Sciatic nerve (tissue), 2 donors: ENCODE data around the gene ZNF776. TPM values are rescaled to one million over a fixed set of nuclear protein-coding genes. Genes with fewer than 3 reads are reported as not detected.
"Not testable (repeated sequence)": the region's sequence is repeated elsewhere in the genome, so short reads cannot be mapped to it uniquely, and the experiment has no call there.

ENCODE experiments used
- ATAC-seq: fragments of 200-7000 bp; cut with Tn5 transposase; one replicate; pipeline ENCODE4 v1.9.1; 2020; ENCODE audit warnings: mild to moderate bottlenecking, moderate library complexity
- DNase-seq: peaks from one replicate; pipeline ENCODE4 v3.0.0-alpha.2; 2020; ENCODE audit warnings: low spot score
- intact Hi-C: fragments of 100-400 bp; cut with DNase I; formaldehyde crosslinking; loops from one replicate; pipeline ENCODE4 v1.14.2; 2022
- total RNA-seq: library from RNA; stranded (reverse); fragmentation: NEBNext Ultra II Directional; extraction: Animal tissue kit (Norgen Biotek cat#: 25700); gene quantifications from one replicate; pipeline ENCODE4 v1.2.1, GENCODE V29; 2021
- donor health status: DM: no; HTN: no; CAD: no.
- donor health status: DM: no; HTN: no; CAD: no.

ZNF776 gene
- 18.1 TPM for total RNA-seq

DNA sequence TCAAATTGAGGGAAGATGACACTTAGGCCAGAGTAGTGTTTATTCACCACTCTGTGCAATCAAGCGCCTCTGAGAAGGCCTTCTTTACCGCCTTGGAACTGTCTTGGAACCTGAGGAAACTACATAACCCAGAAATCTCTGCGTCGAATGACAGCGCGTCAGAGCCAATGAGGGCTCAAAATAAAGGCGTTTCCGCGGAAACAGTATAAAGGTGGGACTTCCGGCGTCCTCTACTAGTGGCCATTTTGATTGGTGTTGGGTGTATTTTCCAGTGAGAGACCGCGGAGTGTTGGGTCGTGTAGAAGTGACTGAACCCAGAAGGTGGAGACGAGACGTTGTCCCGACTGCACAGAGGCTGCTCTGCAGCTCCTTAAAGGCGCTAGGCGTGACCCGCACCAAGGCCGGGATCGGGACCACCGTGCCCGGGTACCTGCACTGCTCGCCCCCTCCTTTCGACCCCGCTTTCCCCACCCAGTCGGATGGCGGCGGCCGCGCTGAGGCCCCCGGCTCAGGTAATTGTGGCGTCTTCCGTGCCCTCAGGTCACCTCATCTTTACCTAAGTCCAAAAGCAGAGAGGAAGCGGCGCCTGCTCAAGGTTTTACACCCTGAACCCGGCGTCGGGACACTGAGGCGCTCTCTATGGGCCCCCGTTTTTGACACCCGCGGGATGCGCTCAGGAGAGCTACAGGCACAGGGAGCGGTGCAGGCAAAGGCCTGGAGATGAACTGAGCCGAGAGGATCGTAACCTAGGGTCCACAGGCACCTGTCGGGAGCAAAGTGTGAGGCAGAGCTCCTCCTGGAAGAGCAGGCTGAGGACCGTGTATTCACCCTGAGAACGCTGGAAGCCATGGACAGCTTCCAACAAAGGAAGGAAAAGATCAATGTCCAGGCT is at the start of gene ZNF776:
Gene ZNF776, plus strand, starts transcription at position 236 of the 892 bp plus-strand sequence. Its CDS starts 244 bp downstream, at position 480.
- intact Hi-C loops = no loop called here
- peak; percentile 100 for ATAC-seq

DNA sequence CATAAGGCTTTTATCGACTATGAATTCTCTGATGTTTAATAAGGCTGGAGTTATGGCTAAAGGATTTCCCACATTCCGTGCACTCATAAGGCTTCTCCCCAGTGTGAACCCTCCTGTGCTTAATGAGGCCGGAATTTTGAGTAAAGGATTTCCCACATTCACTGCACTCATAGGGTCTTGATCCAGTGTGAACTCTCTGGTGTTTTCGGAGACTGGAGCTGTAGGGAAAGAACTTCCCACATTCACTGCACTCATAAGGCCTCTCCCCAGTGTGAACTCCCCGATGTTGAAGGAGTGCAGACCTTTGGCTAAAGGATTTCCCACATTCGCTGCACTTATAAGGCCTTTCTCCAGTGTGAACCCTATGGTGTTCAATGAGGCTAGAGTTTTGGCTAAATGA is 45.0 kb upstream of the ZNF776 start:
- ATAC-seq (no peak), DNase-seq (no peak)
- intact Hi-C loops = no loop called here

More for the DNA sequence above, at the start of gene ZNF776:
- DNase-seq = peak; percentile 86

DNA sequence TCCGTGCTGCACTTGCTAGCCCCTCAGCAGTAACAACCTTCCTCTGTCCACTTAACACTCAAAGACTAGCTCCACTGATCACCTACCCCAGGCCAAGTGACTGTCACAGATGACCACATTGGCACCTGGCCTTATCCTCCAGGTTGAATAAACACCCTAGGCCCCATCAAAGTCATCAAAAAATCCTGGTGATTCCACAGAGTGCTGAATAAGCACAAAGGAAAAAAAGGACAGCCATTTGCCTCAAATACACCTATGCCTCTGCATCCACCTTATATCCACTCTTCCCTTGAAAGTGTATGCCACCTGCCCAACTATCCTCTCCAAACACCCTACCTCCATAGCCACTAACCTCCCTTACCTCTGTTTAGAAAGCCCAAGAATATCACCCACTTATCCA is 40.3 kb upstream of the ZNF776 start:
- intact Hi-C loops = no loop called here
- DNase-seq (no peak), ATAC-seq (no peak)

DNA sequence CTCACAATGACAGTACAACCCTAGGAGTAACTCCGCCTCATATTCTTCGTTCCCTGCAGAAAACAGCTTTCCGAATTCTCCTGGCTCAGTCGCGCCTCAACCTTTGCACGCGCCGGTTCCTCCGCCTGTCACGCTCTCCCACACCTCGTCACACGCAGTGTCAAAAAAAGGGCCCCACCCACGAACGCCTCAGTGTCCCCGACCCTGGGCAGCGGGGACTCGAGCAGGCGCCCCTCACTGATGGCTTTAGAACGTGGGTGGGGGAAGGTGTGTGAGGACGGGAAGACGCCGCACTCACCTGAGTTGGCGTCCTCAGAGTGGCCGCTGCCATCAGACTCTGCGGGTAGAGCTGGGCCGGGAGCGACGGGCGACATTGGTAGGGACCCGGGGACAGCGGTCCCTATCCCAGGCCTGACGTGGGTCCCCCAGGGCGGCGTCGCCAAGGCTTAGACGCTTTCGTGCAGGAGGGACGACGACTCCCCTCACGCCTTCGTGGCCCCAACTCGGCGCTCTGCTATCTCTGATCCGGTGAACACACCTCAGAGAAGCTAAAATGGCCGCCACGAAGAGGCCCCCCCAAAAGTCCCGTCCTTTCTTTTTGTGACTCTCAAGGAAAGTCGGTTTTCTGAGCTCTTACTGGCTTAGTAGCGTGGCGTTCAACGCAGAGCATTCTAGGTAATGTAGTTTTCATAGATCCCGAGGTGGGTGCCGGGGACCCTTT is 37.8 kb upstream of the ZNF776 start, which contains the start of gene ZNF154:
Gene ZNF154, minus strand, starts transcription at position 564 of the 721 bp plus-strand sequence. Its CDS starts 233 bp downstream, at position 331.
- peak; percentile 22 for ATAC-seq
- no peak for DNase-seq
- intact Hi-C loops = no loop called here

DNA sequence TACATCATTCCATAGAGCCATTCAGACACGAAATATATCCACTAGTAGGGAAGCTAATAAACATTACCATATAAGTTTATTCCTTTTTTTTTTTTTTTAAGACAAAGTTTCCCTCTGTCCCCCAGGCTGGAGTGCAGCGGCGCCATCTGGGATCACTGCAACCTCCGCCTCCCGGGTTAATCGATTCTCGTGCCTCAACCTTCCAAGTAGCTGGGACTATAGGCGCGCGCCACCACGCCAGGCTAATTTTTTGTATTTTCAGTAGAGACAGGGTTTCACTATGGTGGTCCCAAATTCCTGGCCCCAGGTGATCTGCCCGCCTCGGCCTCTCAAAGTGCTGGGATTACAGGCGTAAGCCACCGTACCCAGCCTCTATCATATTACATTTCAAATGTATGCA is 37.0 kb upstream of the ZNF776 start:
- intact Hi-C loops = loop anchor here (10.0 kb wide), 1 partner anchor 1515 kb away; the partner anchor contains the start of gene ZSCAN5B
- ATAC-seq (no peak), DNase-seq (no peak)

DNA sequence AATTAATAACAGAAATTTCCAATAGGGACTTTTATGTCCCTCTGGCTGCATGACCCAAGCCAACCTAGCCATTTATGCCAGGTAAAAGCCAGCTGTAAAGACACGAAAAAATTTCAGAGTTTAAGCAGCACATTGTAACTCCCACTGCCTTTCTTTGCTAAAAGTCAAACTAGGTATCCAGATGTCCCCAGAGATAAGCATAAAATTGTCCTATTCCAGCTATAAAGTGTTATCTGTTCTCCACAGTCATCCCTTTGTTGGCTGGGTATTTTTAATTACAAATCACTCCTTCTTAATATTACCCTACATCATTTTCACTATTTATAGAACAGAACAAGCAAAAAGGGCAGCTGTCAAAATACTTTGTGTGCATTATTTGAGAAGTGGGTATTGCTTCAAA is 34.4 kb upstream of the ZNF776 start:
- DNase-seq (no peak), ATAC-seq (no peak)
- intact Hi-C loops = loop anchor here (10.0 kb wide), 1 partner anchor 1517 kb away; the partner anchor contains the start of gene ZSCAN5B

DNA sequence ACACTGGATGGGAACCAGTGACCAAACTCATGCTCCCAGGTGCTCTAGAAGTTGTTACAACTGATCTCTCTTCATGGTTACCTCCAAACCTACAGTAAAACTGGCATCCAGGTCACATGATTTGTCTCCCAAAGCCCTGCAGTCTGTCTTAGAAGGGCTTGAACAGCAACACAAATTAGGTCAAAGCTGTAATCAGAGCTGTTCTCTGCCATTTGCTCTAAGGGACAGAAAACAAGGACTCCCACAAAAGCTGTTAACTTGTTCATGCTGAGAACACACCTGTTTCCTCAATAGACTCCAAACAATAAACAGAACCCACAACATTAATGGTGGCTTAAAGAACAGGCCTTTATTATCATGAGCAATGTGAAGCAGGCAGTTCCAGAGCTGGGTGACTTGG is 27.2 kb upstream of the ZNF776 start:
- intact Hi-C loops = loop anchor here (5.0 to 10.0 kb wide), 2 partner anchors 1525 to 1932 kb away; partner anchors contain the start of gene ZSCAN5B
- DNase-seq (no peak), ATAC-seq (no peak)

DNA sequence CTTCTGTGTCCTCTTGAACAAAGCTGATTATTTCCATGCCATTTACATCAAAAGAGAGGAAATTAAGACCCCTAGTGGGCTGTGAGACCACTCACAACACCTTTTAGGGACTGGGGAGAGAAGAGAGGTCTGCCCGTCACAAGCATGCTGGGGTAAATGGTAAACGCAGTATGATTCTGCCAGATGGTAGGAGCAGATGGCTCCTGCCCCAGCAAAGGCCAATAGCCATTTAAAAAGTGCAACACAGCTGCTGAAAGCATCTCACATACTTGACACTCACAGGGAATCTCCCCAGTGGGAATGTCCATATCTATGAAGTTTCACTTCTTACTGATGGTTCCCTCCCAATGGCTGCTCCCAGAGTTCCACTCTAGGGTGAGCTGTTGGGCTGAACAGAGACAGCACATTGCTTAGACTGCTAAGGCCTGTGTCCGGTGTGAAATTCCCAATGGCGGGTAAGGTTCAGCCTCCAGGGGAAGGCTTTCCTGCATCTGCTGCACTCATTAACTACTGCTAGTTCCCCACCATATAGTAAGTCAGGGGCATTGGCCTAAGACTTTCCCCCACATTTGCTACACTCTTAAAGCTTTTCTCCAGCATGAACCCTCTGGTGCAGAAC is 26.6 kb upstream of the ZNF776 start:
- ATAC-seq (no peak), DNase-seq (no peak)
- intact Hi-C loops = loop anchor here (5.0 to 10.0 kb wide), 2 partner anchors 1525 to 1933 kb away; partner anchors contain the start of gene ZSCAN5B

DNA sequence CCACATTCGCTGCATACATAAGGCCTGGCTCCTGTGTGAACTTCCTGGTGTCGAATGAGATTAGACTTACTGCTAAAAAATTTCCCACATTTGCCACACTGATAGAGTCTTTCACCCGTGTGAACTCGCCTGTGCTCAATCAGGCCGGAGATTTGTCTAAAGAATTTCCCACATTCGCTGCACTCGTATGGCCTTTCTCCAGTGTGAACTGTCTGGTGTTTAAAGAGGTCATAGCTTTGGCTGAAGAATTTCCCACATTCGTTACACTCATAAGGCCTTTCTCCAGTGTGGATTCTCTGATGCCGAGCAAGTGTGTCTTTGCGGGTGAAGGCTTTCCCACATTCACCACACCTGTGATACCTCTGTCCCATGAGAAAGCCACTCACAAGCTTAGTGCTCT is 25.7 kb upstream of the ZNF776 start:
- ATAC-seq = no peak
- no peak for DNase-seq
- intact Hi-C loops = no loop called here

DNA sequence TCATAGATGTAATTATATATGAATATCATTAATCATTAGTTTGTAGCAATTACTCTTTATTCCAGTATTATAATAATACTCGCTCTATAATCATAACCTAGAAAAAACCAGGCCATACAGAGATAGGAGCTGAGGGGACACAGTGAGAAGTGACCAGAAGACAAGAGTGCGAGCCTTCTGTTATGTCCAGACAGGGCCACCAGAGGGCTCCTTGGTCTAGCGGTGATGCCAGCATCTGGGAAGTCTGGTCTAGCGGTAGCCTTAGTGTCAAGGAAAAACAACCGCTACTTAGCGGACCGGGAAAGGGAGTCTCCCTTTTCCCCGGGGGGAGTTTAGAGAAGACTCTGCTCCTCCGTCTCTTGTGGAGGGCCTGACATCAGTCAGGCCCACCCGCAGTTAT is 8.3 kb upstream of the ZNF776 start:
- intact Hi-C loops, DNase-seq, ATAC-seq: not testable (repeated sequence)

DNA sequence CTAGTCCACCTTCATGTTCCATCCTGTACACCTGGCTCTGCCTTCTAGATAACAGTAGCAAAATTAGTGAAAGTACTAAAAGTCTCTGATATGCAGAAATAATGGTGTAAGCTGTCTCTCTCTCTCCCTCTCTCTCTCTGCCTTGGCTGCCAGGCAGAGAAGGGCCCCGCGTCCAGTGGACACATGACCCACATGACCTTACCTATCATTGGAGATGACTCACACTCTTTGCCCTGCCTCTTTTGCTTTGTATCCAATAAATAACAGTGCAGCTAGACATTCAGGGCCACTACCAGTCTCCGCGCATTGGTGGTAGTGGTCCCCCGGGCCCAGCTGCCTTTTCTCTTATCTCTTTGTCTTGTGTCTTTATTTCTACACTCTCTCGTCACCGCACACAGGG is 7.8 kb upstream of the ZNF776 start:
- intact Hi-C loops, DNase-seq, ATAC-seq: not testable (repeated sequence)

DNA sequence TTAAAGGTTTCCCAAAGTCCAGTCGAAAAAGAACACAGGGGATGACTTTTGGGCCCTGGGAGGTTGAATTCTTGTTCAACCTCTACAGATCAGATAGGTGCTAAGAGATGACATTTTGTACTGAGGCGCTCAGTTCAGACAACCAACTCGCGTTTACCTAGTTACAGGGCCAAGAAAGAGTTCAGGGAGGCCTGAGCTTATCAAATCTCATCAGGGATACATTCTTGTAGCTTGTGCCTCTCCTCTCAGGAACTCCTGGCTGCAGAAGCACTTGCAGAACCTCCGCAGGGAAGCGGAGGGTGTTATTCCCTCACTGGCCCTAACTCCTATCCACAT is 825 bp downstream of the ZNF776 start:
- intact Hi-C loops = no loop called here
- ATAC-seq (no peak), DNase-seq (no peak)

DNA sequence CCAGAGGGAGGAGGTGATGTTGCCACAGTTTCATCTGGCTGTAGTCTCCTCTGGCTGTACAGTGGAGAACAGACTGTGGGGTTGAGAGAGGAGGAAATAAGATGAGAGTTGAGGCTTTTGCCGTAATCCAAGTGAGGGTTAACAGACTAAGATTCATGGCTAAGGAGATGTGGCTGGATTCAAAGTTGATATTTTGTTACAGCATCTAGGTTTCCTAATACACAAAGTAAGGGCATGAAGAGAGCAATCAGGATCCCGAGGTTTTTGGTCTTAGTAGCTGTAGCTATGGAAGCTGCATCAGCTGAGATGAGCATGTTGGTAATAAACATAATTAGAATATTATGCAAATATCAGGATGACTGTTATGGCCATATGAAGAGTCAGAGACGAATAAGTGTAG is 1.4 kb downstream of the ZNF776 start:
- DNase-seq (no peak), ATAC-seq (no peak)
- intact Hi-C loops = no loop called here

DNA sequence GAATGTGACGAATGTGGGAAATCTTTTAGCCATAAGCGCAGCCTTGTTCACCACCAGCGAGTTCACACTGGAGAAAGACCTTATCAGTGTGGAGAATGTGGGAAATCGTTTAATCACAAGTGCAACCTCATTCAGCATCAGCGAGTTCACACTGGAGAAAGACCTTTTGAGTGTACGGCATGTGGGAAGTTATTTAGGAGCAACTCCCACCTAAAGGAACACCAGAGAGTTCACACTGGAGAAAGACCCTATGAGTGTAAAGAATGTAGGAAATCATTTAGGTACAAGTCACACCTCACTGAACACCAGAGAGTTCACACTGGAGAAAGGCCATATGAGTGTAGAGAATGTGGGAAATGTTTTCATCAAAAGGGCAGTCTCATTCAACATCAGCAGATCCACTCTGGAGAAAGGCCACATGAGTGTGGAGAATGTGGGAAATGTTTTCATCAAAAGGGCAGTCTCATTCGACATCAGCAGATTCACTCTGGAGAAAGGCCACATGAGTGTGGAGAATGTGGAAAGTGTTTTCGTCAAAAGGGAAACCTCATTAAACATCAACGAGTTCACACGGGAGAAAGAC is 7.6 kb downstream of the ZNF776 start:
- ATAC-seq = no peak
- intact Hi-C loops = no loop called here
- no peak for DNase-seq

DNA sequence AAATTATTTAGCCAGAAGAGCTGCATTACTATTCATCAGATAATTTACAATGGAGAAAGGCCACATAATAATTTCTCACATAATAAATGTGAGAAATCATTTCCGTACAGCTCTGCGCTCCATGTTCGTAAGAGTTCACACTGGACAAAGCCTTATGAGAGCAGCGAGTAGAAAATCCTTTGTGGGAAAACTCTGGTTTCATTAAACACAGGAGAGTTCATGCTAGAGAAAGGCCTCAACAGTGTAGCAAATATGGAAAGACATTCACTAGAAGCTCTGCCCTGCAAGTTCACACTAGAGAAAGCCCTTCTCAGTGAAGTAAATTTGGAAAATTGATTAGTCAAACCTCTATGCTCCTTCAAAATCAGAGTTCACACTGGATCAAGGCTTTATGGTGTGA is 8.4 kb downstream of the ZNF776 start:
- DNase-seq (no peak), ATAC-seq (no peak)
- intact Hi-C loops = no loop called here

DNA sequence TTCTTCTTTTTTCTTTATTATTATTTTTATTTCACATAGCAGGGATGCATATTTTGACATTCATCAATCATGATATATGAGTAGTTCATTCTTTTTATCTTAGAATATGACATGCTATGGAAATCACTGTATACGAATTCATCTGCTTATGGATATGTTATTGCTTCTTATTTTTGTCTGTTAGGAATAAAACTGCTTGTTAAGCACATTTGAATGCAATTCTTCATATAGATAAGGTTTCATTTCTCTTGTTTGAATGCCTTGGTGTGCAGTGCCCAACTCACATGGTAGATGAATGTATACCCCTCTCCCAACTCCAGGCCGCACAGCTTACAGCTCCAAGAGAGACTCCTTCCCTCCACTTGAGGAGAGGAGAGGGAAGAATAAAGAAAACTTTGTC is 11.3 kb downstream of the ZNF776 start:
- intact Hi-C loops = no loop called here
- ATAC-seq = no peak
- DNase-seq = no peak

DNA sequence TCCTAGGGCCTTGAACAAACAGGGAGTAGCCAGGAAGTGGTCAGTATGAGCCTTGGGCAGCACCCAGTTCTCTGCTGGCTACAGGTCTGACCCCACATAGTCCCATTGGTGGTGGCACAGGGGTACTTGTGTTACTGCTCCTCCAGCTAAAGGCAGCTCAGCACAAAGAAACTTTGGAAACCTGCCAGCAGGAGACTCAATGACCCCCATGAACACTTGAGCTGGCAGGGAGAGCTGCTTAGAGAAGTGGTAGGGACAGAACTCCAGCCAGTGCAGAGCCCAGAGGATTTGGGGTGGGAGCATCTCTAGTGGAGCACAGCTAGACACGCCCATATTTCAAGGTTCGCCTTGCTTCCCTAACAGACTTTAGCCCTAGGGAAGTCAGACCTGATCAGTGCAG is 12.5 kb downstream of the ZNF776 start:
- DNase-seq (no peak), ATAC-seq (no peak)
- intact Hi-C loops = no loop called here

DNA sequence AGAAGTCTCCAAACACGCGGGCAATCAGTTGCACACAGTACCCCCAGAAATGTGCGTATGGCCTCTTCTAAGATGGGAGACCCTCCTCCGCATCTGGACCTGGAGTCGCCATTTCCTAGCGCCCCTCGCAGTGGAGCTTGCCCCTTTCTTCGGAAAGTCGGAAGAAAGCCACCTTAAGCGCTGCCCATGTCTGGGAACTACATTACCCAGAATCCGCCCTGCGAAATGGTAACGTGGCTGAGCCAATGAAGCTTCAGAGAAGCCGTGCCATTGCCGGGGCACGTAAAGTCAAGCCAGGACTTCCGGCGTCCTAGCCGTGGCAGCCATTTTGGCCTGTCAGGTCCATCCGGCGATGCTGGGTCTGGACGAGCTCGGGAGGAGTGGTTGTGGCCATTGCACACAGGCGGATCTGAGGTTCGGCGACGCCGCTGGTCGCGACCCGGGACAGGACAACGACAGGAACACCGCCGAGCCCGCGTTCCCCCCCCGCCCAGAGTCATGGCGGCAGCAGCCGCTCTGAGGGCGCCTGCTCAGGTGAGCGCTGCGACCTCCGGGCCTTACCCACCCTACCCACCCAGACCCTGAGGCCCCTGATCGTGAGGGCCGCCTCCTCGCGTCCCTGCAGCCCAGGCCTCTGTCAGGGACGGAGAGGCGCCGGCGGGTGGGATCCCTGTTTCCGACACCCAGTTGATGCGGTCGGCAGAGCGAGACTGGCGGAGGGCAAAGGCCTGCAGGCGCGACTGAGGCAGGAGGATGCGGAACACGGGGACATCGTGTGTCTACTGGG is 22.9 kb downstream of the ZNF776 start, which contains the start of gene ZNF586:
Gene ZNF586, plus strand, starts transcription at position 332 of the 787 bp plus-strand sequence. Its CDS starts 167 bp downstream, at position 499.
- ATAC-seq (peak; percentile 100), DNase-seq (peak; percentile 90)
- intact Hi-C loops = no loop called here
